ENCODE results near the gene PRMT3.

GRCh38 chr11:20367313-20367948, 20.1 kb upstream of the PRMT3 start:
- TF ChIP-seq, protein P1, sequence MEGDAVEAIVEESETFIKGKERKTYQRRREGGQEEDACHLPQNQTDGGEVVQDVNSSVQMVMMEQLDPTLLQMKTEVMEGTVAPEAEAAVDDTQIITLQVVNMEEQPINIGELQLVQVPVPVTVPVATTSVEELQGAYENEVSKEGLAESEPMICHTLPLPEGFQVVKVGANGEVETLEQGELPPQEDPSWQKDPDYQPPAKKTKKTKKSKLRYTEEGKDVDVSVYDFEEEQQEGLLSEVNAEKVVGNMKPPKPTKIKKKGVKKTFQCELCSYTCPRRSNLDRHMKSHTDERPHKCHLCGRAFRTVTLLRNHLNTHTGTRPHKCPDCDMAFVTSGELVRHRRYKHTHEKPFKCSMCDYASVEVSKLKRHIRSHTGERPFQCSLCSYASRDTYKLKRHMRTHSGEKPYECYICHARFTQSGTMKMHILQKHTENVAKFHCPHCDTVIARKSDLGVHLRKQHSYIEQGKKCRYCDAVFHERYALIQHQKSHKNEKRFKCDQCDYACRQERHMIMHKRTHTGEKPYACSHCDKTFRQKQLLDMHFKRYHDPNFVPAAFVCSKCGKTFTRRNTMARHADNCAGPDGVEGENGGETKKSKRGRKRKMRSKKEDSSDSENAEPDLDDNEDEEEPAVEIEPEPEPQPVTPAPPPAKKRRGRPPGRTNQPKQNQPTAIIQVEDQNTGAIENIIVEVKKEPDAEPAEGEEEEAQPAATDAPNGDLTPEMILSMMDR (IDR thresholded peaks at IDR 0.05), result no peak
- TF ChIP-seq POLR2A (IDR thresholded peaks at IDR 0.05), result no peak

Data from adrenal gland (tissue), 5 donors.